GM15510 (cell line): ENCODE measurements around the gene PFN3.

Experiments
- POLR2A ChIP-seq: IDR thresholded peaks from 3 replicates; pipeline ENCODE4 v1.6.1; 2011; ENCODE audit warnings: borderline replicate concordance; ENCODE audit not compliant: insufficient read length; ENCODE audit errors: extremely low read depth

PFN3 gene

DNA sequence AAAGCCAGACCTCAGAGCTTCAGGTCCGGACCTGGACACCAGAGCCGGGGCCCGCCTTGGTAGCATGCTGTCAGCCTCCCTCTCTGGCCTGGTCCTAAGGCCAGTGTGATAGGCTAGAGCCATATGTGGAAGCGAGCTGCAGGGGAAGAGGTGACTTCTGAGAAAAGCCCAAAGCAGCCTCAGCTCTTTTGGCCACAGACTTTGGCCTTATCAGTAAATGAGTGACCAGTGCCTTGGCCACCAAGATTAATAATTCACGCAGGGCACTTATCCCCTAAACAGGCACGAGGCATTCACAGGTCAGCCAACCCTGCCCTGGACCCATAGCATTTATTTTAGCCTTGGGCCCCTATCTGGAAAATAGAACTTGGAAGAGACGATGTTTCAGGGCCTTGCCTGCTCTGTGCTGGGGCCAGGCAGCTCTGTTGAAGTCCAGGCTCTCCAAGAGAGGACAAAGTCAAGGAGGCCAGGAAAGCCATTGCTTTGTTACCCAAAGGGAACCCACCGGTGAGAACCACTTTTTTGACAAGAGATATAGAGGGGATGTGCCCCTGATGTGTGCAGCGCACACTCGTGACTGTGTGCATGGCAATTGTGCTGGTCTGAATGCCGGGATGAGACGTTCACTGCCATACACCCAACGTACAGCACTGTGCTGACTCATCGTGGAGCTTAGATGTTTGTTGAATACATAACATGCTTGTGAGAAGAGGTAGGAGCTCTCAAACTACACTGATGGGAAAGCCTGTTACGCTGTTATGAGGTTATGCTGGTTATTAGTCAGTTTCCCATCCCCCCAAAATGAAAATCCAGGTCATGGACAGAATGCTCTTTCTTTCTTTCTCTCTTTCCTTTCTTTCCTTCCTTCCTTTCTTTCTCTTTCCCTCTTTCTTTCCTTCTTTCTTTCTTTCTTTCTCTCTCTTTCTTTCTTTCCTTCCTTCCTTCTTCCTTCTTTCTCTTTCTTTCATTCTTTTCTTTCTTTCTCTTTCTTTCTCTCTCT is 21.3 kb downstream of the PFN3 start:
- no peak for TF ChIP-seq POLR2A

DNA sequence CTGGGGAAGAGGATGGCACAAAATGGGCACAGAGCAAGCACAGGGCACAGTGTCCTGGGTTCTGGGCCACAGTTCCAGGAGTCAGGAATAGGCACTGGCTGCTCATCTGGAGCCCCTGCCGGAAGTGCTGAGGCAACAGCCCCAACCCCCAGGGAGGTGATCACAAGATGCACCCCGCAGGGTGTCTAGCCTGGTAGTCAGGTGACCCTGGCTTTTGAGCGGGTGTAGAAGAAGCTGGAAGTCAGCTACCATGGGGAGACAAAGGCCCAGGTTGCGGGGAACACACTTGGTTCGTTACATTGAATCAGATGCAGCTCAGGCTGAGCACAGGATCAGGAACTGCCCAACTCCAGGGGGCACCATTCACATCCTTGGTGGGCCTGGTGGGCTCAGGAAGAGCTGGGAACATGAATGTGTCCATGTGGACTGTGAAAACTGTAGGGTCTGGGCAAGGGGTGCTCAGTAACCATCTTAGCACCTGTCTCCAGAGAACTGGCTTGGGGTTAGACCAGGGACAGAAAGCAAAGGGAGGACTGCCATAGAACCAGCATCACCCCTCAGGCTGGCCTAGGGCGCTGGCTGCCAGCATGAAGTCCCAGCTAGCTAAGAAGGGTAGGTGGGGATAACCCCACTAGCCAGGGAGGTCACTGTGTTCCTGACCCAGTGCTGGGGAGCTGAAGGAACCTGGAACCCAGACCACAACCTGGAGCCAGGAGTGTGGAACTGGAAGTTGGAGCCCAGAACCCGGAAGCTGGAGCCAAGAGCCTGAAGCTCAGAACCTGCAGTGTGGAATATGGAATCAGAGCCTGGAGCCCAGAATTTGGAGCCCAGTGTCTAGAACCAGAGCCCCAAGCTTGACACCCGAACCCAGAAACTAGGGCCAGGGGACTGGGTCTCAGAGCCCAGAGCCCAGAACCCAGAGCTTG is 22.3 kb downstream of the PFN3 start:
- TF ChIP-seq POLR2A = no peak

DNA sequence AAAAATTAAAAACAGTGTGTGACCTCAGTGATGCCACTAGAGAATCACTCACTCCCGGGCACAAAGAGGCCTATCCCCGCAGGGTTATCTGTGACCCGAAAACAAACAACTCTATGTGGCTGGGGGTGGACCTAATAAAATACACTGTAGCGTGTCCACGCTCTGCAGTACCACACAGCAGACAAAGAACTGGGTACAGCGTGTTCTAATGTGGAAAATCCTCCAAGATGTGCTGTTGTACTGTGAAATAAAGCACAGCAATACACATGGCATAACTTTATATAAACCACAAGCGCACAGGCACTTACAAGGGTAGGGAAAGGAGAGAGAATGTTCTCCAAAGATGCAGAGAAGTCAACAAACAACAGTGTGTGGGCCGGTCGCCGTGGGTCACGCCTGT is 24.4 kb downstream of the PFN3 start:
- no peak for TF ChIP-seq POLR2A

DNA sequence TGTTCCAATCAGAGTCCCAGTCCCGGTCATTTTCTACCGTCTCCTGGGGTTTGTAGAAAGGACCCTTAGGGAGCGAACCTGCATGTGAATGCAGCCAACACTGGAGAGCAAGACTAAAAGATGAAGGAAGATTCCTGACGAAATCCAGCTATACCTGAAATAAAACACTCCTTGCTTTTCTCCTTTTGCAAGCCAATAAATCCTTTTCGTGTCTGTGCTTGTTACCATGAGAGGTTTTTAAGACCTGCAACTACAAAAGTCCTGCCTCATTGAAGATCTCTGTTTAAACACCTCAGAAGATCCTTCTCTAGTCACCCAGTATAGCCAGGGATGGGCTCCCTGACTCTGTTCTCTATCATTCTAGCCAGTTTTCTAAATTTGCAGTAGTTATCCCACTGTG is 26.2 kb downstream of the PFN3 start:
- TF ChIP-seq POLR2A = no peak

DNA sequence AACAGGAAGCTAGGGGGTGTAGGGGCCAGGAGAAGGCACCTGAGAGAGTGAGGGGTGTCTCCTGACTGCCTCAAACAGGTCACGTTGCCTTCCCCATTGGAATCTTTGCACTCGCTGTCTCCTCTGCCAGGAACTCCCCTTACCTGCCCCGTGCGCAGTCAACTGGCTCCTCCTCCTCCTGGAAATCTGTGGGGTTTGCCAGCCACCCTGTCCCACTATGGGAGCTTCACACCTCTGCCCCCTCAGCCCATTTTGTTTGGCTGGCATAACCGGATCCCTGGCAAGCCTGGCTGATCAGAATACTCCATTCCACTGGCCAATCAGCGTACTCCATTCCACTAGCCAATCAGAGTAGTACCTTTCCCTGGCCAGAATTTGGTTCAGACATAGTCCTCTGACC is 26.7 kb downstream of the PFN3 start:
- TF ChIP-seq POLR2A = no peak

DNA sequence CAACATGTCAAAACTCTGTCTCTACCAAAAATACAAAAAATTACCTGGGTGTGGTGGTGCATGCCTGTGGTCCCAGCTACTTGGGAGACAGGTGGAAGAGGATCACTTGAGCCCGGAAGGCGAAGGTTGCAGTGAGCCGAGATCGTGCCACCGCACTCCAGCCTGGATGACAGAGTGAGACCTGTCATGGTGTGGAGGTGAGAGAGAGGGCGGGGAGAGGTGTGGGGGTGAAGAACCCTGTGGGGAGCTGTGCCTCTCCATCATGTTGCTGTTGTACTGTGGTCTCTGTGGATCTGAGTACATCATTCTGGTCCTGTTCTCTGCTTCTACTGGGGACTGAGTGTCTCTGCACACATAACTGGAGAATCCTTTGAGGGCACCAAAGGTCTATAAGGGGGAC is 27.6 kb downstream of the PFN3 start:
- TF ChIP-seq POLR2A = no peak

DNA sequence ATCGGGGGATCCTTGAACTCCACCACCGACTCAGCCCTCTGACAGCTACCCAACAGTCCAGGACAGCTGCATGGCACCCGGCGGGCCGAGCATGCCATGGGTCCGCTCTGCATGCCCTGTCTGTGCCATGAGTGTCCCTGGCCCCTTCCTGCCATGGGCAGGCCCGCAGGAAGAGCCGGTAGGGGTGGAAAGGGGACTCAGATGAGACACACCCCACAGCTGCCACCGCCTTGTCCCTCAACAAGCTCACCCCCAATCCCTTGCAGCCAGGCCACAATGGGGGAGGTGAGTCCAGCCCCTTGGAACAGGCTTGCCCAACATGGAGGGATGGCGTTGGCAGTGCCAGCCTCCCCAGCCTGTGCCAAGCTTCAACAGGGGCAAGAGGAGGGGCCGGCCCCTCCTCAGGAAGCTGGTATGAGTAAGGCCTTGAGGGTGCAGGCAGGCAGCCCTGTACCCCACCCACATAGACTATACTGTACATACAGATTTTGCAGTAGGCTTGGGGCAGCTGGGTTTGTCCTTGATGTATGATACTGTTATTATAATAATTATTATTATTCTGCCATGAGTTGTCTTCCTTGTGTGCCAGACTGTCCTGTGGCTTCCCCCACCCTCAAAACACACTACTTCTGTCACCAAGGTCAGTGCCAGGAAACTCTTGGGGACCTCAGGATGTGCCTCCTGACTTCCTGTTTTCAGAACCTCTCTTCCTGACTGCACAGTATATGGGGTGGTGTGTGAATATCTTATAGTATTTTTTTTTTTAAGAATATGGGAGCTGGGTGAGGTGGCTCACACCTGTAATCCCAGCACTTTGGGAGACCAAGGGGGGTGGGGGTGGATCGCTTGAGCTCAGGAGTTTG is 28.2 kb downstream of the PFN3 start:
- TF ChIP-seq POLR2A = no peak

DNA sequence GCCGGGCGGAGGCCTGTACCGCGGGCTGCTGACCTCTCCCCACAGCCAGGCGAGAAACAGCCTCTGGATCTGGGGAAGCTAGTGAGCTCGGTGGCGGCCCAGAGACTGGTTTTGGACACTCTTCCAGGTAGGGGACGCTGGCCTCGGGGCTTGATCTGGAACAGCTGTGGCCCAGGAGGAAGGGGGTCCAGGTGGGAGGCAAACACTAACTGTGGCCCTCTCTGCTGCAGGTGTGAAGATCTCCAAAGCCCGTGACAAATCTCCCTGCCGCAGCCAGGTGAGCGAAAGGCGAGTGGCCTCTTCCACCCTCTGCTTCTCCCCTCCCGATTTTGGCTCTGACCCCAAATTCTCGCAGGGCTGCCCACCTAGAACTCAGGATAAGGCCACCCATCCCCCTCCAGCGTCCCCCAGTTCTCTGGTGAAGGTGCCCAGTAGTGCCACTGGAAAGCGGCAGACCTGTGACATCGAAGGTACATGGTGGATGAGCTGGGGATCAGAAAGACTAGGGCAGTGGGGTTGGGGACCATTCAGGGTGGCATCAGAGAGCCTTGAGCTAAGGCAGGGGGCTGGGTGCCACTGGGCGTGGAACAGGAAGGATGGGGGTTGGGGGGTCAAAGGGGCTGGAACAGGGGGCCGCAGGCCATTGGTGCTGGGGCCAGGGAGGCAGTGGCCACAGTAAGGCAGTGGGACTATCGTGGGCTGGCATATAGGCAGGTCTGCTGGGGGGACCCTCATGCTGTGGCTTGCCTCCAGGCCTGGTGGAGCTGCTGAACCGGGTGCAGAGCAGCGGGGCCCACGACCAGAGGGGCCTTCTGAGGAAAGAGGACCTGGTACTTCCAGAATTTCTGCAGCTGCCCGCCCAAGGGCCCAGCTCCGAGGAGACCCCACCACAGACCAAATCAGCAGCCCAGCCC is 29.1 kb downstream of the PFN3 start:
- TF ChIP-seq POLR2A = no peak

DNA sequence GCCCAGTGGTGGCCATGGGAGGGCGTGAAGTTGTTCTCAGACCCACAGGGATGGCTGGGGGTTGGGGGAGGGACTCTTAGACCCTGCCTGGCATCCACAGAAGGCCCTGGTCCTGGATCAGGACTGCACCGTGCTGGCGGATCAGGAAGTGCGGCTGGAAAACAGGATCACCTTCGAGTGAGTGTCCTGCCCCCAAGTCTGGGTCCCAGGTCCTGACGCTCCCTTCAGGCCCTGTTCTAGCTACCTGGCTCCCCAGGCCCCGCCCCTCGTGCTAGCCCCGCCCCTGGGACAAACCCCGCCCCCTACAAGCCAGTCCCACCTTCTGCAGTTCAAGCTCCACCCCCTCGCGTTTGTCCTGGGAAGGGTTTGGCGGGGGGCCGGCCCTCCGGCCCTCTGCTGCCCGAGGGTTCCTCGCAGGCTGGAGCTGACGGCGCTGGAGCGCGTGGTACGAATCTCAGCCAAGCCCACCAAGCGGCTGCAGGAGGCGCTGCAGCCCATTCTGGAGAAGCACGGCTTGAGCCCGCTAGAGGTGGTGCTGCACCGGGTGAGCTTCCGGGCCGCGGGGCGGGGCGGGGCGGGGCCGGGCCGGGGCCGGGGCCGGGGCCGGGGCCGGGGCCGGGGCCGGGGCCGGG is 29.9 kb downstream of the PFN3 start:
- no peak for TF ChIP-seq POLR2A

DNA sequence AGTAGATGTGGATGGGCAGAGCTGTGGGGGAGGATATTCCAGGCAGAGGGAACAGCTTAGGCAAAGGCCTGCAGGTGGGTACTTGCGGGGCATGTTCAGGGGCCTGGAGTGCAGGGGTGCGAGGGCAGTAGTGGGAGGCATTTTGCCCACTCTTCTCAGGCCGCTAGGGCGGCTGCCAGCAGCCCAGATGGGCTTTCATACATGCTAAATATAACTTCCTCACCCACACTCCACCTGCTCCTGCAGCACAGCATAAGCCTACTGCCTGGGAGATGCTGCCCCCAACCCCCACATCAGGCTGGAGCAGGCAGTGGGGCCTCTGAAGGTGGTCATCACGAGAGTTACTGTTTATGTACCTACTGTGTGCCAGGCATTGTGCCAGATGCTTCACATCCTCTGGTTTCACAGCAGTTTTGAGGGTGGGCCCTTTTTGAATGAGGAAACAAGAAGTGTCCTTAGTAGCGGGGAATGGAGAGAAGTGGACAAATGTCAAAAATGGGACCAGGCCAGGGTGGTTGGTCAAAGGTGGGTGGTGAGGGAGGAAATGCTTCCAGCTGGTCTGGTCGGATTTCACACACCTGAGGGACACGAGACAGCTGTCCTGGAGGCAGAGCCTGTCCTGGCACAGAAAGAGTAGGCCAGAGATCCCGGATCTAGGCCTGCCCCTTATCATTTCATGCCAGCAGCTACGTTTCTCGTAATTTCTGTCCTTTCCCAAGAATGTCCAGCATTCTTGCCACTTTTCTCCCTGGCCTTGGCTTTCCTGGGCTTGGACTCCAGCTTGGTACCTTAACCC is 30.6 kb downstream of the PFN3 start:
- TF ChIP-seq POLR2A = no peak

DNA sequence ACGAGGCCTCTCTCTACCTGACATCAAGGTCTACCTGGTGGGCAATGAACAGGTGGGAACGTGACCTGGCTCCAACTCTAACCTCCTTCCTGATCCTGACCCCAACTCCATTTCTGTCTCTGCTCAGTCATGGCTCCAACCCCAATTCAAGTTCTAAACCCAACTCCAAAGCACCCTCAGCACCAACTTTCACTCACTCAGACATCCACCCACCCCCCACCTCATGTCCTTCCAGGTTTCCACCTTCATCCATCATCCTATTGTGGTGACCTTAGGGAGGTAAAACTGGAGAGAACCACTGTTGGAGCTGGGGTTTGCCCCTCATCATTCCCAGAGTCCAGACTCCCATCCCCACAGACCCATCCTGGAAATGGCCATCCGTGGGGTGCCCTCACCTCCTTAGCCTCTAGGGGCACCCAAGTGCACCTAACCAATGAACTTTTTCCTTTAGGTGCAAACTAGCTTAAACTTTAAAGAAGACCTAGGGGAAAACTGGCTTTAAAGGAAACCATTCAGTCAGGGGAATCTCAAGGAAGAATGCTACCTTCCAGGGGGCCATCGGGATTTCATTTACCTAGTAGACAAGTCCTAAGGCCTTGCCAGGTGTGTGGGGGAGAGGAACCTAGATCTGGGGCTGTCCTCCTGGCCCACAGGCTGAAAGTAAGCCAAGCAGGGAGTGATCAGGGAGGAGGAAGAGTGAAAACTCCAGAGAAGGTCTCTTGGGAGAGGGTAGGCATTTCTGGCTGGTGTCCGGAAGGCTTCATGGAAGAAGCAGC is 31.4 kb downstream of the PFN3 start:
- TF ChIP-seq POLR2A = no peak
